Esophagus (tissue), 2 donors: Measurements from ENCODE around the gene SLC22A14. TPM values are rescaled to one million over a fixed set of nuclear protein-coding genes. Genes with fewer than 3 reads are reported as not detected.

Experiments used
- H3K27ac ChIP-seq, 2 donors: one replicate each; pipeline ENCODE4 v1.5.1; 2013; ENCODE audit warnings: low read depth in 2 of 2, mild to moderate bottlenecking in 2 of 2, inconsistent platforms in 1 of 2, low read length in 1 of 2, moderate library complexity in 1 of 2
- H3K27me3 ChIP-seq, 2 donors: one replicate each; pipeline ENCODE4 v1.6.1; 2013; ENCODE audit warnings: low read length in 2 of 2, control low read depth in 1 of 2, mild to moderate bottlenecking in 1 of 2; ENCODE audit not compliant: insufficient read depth in 2 of 2, control insufficient read depth in 1 of 2
- H3K36me3 ChIP-seq, 2 donors: one replicate each; pipeline ENCODE4 v1.6.1; 2013; ENCODE audit warnings: low read length in 1 of 2; ENCODE audit not compliant: control insufficient read depth in 2 of 2, insufficient read depth in 2 of 2
- H3K4me1 ChIP-seq, 2 donors: one replicate each; pipeline ENCODE4 v1.6.1; 2013; ENCODE audit warnings: low read length in 1 of 2; ENCODE audit not compliant: control insufficient read depth in 2 of 2, insufficient read depth in 2 of 2
- H3K4me3 ChIP-seq, 2 donors: one replicate each; pipeline ENCODE4 v1.5.1; 2013; ENCODE audit warnings: low read length in 2 of 2, mild to moderate bottlenecking in 2 of 2, low read depth in 1 of 2, moderate library complexity in 1 of 2
- H3K9me3 ChIP-seq, 2 donors: one replicate each; pipeline ENCODE4 v1.6.1; 2013; ENCODE audit warnings: mild to moderate bottlenecking in 2 of 2, low read depth in 1 of 2, low read length in 1 of 2, moderate library complexity in 1 of 2; ENCODE audit not compliant: control insufficient read depth in 2 of 2, insufficient read depth in 1 of 2
- WGBS, 2 donors: extraction: QIAGEN DNeasy Blood & Tissue Kit; methylation state at CpG; one replicate each; pipeline ENCODE4 v1.1.7; 2013; 5-methylcytosine and 5-hydroxymethylcytosine counted together
- polyA plus RNA-seq, 2 donors: library from polyadenylated mRNA; stranded (reverse); fragments of 200-250 nt; gene quantifications; one replicate each; pipeline ENCODE4 v1.2.3, GENCODE V29; 2013
- donor health status: healthy with polysubstance abuse.
- donor health status: Bipolar disorder and iron deficiency.

Gene SLC22A14
- polyA plus RNA-seq, 2 donors: 0.19 to 0.31 TPM

GRCh38 chr3:38334142-38335055 lies 52.3 kb downstream of the SLC22A14 start:
- no peak overlapping the region for H3K4me3 ChIP-seq
- H3K27ac ChIP-seq: no peak overlapping the region
- WGBS, 2 donors: 66 to 68% methylated on average over 5 of the region's 5 CpGs
- no peaks in the 10 kb centered on the region for H3K27me3 ChIP-seq
- H3K9me3 ChIP-seq: no peaks in the 10 kb centered on the region
- no peaks in the 10 kb centered on the region for H3K4me1 ChIP-seq
- no peaks in the 10 kb centered on the region for H3K36me3 ChIP-seq

GRCh38 chr3:38335263-38335662 lies 53.2 kb downstream of the SLC22A14 start:
- Histone ChIP-seq H3K4me1 (no peaks in the 10 kb centered on the region), H3K27ac (no peak overlapping the region), H3K4me3 (no peak overlapping the region), H3K36me3 (no peaks in the 10 kb centered on the region), H3K9me3 (no peaks in the 10 kb centered on the region), H3K27me3 (no peaks in the 10 kb centered on the region)
- 83 to 85% methylated on average over 6 of the region's 6 CpGs for WGBS, 2 donors

DNA sequence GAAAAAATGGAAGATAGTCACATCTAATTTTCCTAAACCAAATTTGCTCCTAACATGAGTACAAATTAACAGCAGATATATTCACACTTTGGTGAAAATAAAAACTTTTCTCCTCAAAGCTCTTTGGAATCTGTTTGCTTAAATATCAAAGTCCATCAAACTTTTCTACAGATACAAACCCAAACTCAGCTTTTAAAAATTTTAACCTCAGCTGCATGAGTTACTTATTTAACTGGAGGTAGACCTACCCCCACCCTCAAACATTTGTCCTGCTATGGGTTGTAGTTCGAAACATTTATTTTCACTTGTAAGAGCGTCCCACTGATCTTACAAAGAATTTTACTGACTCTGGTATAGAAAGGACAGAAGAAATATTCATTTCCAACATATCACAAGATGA lies 55.6 kb downstream of the SLC22A14 start:
- WGBS, 2 donors: 91 to 96% methylated on average over 2 of the region's 2 CpGs
- no peak overlapping the region for H3K27ac ChIP-seq
- H3K9me3 ChIP-seq: no peaks in the 10 kb centered on the region
- no peaks in the 10 kb centered on the region for H3K27me3 ChIP-seq
- H3K36me3 ChIP-seq: no peaks in the 10 kb centered on the region
- no peaks in the 10 kb centered on the region for H3K4me1 ChIP-seq
- H3K4me3 ChIP-seq: no peak overlapping the region

DNA sequence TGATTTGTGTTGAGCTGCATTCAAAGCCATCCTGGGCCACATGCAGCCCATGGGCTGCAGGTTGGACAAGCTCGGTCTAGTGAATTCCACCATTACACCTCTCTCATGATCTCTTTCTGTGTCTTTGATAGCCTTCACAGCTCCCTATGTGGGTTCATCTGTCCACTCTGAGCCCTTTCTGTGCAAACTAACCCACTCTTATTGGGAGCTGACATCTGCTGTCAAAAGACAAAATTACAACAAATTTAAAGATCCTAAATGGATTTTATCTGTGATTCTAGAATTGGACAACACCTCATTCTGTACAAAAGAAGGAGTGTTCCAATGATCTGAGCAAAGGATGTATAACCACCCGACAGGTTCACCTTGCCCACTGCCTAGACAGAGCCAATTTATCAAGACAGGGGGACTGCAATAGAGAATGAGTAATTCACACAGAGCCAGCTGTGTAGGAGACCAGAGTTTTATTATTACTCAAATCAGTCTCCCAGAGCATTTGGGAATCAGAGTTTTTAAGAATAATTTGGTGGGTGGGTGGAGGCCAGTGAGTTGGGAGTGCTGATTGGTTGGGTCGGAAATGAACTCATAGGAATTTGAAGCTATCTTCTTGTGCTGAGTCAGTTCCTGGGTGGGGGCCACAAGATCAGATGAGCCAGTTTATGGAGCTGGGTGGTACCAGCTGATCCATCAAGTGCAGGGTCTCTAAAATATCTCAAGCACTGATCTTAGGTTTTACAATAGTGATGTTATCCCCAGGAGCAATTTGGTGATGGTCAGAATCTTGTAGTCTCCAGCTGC lies 61.9 kb downstream of the SLC22A14 start:
- Histone ChIP-seq H3K27ac (no peak overlapping the region), H3K4me3 (no peak overlapping the region), H3K9me3 (no peaks in the 10 kb centered on the region), H3K27me3 (no peaks in the 10 kb centered on the region), H3K4me1 (peaks cover 0 to 2% of the 10 kb centered on the region in 2 donors), H3K36me3 (no peaks in the 10 kb centered on the region)
- WGBS, 2 donors: 89 to 97% methylated on average over 3 of the region's 3 CpGs

GRCh38 chr3:38345879-38346586 lies 63.9 kb downstream of the SLC22A14 start:
- H3K9me3 ChIP-seq: no peaks in the 10 kb centered on the region
- H3K4me1 ChIP-seq: peaks cover 0 to 2% of the 10 kb centered on the region in 2 donors
- WGBS, 2 donors: 39 to 42% methylated on average over 10 of the region's 10 CpGs
- no peaks in the 10 kb centered on the region for H3K36me3 ChIP-seq
- H3K27me3 ChIP-seq: no peaks in the 10 kb centered on the region
- no peak overlapping the region for H3K27ac ChIP-seq
- peak overlapping the region; percentile 61 to 66 for H3K4me3 ChIP-seq

DNA sequence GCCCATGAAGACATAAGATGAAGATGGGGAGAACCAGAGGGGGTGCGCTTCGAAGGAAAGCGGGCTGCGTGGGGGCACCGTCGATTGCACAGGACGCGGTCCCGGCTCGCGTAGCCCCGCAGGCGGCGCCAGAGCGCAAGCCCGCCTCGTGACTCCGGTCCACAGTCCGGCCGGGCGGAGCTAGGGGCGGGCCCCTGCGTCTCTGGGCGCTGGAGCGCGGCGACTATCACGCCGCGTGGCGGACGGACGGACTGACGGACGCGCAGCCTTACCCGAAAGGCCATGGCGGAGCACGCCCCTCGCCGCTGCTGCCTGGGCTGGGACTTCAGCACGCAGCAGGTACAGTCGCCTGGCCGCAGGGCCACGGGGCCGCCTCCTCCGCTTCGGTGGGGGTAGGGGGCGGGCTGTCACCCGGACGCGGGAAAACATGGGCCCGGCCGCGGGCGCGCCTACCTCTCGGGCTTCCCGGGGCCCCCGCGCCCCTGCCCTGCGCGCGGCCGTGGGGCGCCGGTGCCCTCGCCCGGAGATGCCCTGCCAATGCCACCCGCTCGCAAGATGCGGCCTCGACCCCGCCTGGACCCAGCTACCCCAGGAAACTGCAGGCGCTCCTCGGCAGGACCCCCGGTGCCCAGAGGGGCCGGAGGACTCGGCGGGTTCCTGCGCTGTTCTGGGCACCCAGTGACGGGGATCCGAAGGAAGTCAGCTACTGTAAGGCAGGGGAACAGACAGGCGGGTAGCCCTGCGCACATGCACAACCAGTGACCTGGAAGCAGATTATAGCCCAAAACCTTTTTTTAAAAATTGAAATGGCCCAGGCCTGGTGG lies 64.7 kb downstream of the SLC22A14 start, which contains the start of gene XYLB:
XYLB (plus strand) TSS at position 199 of the 824 bp plus-strand sequence; CDS start at position 283, 84 bp downstream.
- H3K27me3 ChIP-seq: no peaks in the 10 kb centered on the region
- WGBS, 2 donors: 1% methylated on average over 81 to 85 of the region's 85 CpGs
- no peak within 1 kb of the TSS for H3K27ac ChIP-seq
- H3K4me1 ChIP-seq: peaks cover 0 to 2% of the 10 kb centered on the region in 2 donors
- no peaks in the 10 kb centered on the region for H3K9me3 ChIP-seq
- peak within 1 kb of the TSS; percentile 61 to 66 for H3K4me3 ChIP-seq
- no peaks in the 10 kb centered on the region for H3K36me3 ChIP-seq

GRCh38 chr3:38347421-38348200 lies 65.5 kb downstream of the SLC22A14 start:
- peak overlapping the region; percentile 61 to 66 for H3K4me3 ChIP-seq
- peaks cover 0 to 2% of the 10 kb centered on the region in 2 donors for H3K4me1 ChIP-seq
- H3K27ac ChIP-seq: no peak overlapping the region
- WGBS, 2 donors: 69 to 84% methylated on average over 19 of the region's 19 CpGs
- H3K36me3 ChIP-seq: no peaks in the 10 kb centered on the region
- no peaks in the 10 kb centered on the region for H3K9me3 ChIP-seq
- no peaks in the 10 kb centered on the region for H3K27me3 ChIP-seq

DNA sequence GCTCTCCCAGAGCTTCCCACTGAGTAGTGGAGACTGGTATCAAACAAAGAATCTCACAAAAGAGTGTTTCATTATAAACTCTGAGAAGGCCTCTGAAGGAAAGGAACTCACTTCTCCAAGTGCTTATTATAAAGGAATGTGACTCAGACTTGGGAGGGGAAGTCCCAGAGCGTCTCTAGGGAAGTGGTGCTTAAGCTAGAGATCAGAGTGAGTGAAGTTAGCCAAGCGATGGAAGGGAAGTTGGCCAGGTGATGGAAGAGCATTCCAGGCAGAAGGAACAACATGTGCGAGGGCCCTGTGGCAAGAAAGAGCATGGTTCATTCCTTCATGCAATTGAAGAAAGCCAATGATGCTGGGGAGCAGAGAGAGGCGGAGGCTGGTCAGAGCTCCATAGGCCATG lies 66.8 kb downstream of the SLC22A14 start:
- Histone ChIP-seq H3K36me3 (no peaks in the 10 kb centered on the region), H3K9me3 (no peaks in the 10 kb centered on the region), H3K4me1 (peaks cover 0 to 2% of the 10 kb centered on the region in 2 donors), H3K27ac (no peak overlapping the region), H3K27me3 (no peaks in the 10 kb centered on the region), H3K4me3 (no peak overlapping the region)
- WGBS, 2 donors: 63 to 74% methylated on average over 4 of the region's 4 CpGs
